Measurements from ENCODE around the gene CIRBP. TPM values are rescaled to one million over a fixed set of nuclear protein-coding genes. Genes with fewer than 3 reads are reported as not detected.

Gene CIRBP
- total RNA-seq: 119 and 190 TPM in 2 replicates

DNA sequence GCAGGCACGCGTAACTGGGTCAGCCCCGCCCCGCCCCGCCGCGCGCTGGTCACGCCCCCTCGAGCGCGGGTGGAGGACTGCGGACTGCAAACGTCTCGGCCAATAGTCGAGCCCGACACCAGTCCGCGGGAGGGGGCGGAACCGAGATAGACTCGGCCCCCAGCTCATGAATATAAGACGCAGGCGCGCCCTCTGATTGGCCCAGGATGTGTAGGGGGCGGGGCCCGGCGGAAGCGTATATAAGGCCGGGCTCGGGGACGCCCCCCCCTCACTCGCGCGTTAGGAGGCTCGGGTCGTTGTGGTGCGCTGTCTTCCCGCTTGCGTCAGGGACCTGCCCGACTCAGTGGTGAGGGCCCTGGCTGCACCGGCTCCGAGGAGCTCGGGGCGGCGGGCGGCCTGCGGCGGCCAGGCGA, at the start of gene CIRBP:
Gene CIRBP, plus strand, starts transcription at position 268 of the 413 bp plus-strand sequence. CDS start 1,602 bp downstream, outside the sequence.

DNA sequence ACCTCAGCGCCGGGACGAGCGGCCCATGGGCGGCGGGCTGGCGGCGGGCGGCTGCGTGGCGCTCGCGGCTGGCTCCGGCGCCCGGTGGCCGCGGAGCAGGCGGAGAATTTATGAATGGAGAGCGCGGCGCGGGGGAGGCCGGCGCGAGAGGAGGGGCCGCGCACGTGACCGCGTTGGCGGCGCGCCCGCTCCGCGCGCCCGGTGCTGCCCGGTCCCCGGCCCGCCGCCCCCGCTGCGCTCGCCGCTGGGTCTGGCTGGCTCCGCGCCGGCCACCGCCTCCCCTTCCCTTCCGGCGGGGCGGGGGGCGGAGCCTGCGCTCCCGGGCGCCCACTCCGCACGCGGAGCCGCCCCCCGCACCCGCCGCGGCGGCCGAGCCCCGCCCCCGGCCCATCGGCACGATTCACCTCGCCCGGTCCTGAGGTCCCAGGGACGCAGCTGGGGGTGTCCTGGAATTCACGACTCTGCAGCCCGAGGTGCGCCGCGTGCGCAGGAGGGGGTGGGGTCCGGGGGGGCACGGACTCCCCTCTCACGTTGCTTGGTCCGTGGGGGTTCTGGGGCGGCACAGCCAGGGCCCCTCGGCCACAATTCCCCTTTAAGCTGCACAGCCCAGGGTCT, 31.3 kb upstream of the CIRBP start, which contains the start of gene CBARP:
Gene CBARP, minus strand, starts transcription at position 252 of the 615 bp plus-strand sequence. CDS start 1,905 bp downstream, outside the sequence.

DNA sequence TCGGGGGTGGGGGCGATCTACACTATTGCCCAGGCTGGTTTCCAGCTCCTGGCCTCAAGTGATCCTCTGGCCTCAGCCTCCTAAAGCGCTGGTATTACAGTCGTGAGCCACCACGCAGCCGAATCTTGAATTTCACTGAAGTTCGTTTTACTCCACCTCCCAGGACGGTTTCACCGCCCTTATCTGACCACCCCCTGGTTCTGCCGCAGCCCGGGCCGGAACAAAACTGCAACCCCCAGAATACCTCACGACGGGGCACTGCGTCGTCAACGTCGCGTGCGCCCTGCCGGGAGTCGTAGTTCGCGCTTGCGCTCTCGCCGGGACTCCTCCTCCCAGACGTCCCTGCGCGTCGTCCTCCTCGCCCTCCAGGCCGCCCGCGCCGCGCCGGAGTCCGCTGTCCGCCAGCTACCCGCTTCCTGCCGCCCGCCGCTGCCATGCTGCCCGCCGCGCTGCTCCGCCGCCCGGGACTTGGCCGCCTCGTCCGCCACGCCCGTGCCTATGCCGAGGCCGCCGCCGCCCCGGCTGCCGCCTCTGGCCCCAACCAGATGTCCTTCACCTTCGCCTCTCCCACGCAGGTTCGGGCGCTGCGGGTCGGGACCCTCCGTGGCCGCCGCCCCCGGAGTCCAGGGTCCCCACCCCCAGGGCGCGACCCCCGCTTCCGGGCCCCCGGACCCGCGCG, 27.6 kb upstream of the CIRBP start, which contains the start of gene ATP5F1D:
Gene ATP5F1D, plus strand, starts transcription at position 335 of the 679 bp plus-strand sequence. Its CDS starts 100 bp downstream, at position 435.

DNA sequence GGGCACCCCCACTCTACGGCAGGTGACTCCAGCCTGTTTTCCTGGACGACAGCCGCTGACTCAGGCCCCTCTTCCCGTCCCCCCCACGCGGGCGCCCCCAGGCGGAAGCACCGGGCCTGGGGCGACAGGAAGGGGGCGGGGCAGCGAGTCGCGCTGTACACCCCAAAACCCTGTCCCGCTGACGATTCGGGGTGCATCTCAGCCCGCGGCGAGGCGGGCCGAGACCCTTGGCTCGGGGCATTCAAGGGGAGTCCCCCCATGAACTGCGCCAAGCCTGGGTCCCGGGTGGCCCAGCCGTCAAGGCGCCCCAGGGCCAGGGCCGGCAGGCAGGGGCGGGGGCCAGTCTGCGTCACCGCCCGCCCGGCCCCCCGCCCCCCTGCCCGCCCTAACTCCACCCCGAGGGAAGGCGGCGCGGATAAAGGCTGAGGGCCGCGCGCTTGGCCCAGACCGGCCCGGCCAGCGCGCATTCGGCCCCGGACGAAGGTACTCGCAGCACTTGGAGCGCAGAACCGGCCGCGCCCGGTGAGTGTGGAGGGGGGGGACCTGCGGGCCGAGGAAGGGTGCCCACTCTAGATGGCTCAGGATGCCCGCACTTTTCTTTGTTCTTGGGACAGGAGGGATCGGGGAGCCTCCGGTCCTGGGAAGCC, 20.9 kb upstream of the CIRBP start, which contains the start of gene MIDN:
Gene MIDN, plus strand, starts transcription at position 445 of the 647 bp plus-strand sequence. CDS start 1,714 bp downstream, outside the sequence.

DNA sequence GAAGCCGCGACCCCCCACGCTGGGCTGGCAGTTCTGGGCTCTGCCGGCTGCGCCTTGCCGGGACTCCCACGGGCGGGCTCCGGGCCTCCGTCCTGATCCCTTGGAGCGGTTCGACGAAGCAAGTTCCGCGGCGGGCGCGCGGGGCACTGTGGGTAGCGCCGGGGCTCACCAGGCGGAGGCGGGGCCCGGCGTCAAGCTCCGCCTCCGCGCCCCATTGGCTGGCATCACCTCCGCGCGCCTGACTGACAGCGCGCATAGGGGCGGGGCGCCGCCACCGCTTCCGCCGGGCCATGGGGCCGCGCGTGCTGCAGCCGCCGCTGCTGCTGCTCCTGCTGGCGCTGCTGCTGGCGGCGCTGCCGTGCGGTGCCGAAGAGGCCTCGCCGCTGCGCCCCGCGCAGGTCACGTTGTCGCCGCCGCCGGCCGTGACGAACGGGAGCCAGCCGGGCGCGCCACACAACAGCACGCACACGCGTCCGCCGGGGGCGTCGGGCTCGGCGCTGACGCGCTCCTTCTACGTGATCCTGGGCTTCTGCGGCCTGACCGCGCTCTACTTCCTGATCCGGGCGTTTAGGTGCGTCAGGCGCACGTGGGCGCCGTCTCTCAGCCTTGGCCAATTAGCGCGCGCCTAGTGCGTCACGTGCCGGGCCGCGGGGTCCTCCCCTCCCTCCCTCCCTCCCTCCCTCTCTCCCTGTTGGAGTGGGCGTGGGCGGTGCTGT, 6.3 kb downstream of the CIRBP start, which contains the start of gene FAM174C:
Gene FAM174C, plus strand, starts transcription at position 271 of the 716 bp plus-strand sequence. Its CDS starts 20 bp downstream, at position 291.

DNA sequence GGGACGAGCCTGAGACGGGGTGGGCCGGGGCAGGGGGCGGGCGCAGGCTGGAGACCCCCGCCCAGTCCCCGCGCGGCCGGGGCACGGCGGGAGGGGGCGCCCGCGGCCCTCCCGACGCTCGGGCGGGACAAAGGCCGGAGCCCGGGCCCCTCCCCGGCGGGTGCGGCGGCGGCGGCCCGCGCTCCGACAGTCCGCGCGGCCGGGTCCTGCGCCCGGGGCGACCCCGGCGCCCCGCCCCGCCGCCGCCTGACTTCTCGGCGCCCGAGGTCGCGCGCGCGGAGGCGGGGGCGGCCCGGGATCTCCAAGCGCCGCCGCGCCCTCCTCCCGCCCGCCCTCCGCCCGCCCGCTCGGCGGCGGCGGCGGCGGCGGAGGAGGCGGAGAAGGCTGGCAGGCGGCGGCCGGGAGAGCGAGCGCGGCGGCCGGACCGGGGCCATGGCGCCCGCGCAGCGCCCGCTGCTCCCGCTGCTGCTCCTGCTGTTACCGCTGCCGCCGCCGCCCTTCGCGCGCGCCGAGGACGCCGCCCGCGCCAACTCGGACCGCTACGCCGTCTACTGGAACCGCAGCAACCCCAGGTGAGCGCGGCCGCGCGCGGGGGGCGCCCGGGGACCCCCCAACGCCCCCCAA, 16.7 kb downstream of the CIRBP start, which contains the start of gene EFNA2:
Gene EFNA2, plus strand, starts transcription at position 137 of the 624 bp plus-strand sequence. Its CDS starts 296 bp downstream, at position 433.

Other genes with a start within 250 kb of the CIRBP start
- gene TMEM259, start 248.2 kb upstream of the CIRBP start, total RNA-seq: 165 and 187 TPM in 2 replicates
- gene RNU6-2, start 247.8 kb upstream of the CIRBP start, total RNA-seq: not detected in 2 replicates
- gene CNN2, start 242.7 kb upstream of the CIRBP start, total RNA-seq: 407 and 539 TPM in 2 replicates
- gene ABCA7, start 229.2 kb upstream of the CIRBP start, total RNA-seq: 25.1 and 37.0 TPM in 2 replicates
- 3.1 and 4.8 TPM in 2 replicates for gene ARHGAP45, start 202.2 kb upstream of the CIRBP start, total RNA-seq
- 264 and 284 TPM in 2 replicates for gene POLR2E, start 174.0 kb upstream of the CIRBP start, total RNA-seq
- 420 and 659 TPM in 2 replicates for gene GPX4, start 165.3 kb upstream of the CIRBP start, total RNA-seq
- 48.6 and 75.7 TPM in 2 replicates for gene SBNO2, start 95.1 kb upstream of the CIRBP start, total RNA-seq
- 84.1 and 84.6 TPM in 2 replicates for gene STK11, start 63.6 kb upstream of the CIRBP start, total RNA-seq
- 5.1 and 6.1 TPM in 2 replicates for gene CBARP, start 31.3 kb upstream of the CIRBP start, total RNA-seq
- gene ATP5F1D, start 27.6 kb upstream of the CIRBP start, total RNA-seq: 145 and 173 TPM in 2 replicates
- gene MIDN, start 20.7 kb upstream of the CIRBP start, total RNA-seq: 47.1 and 61.0 TPM in 2 replicates
- 92.3 and 109 TPM in 2 replicates for gene FAM174C, start 6.2 kb downstream of the CIRBP start, total RNA-seq
- gene EFNA2, start 16.5 kb downstream of the CIRBP start, total RNA-seq: 0.65 and 2.3 TPM in 2 replicates
- 172 and 183 TPM in 2 replicates for gene NDUFS7, start 114.6 kb downstream of the CIRBP start, total RNA-seq
- gene GAMT, start 132.2 kb downstream of the CIRBP start, total RNA-seq: 21.5 and 44.2 TPM in 2 replicates
- 71.4 and 138 TPM in 2 replicates for gene DAZAP1, start 138.3 kb downstream of the CIRBP start, total RNA-seq
- gene RPS15, start 169.1 kb downstream of the CIRBP start, total RNA-seq: 1,692 and 1,880 TPM in 2 replicates
- 0.98 and 1.0 TPM in 2 replicates for gene APC2, start 180.8 kb downstream of the CIRBP start, total RNA-seq
- 26.1 and 55.5 TPM in 2 replicates for gene C19orf25, start 209.9 kb downstream of the CIRBP start, total RNA-seq
- 3.9 and 10.8 TPM in 2 replicates for gene PCSK4, start 221.0 kb downstream of the CIRBP start, total RNA-seq
- gene REEP6, start 221.8 kb downstream of the CIRBP start, total RNA-seq: 5.2 and 7.6 TPM in 2 replicates
- gene ADAMTSL5, start 243.7 kb downstream of the CIRBP start, total RNA-seq: 0.65 and 4.4 TPM in 2 replicates